Sigmoid colon (tissue), 7 donors: ENCODE measurements around the gene CLEC19A. TPM values are rescaled to one million over a fixed set of nuclear protein-coding genes. Genes with fewer than 3 reads are reported as not detected.
A peak's percentile ranks its signal among the peaks of the same experiment; 100 is the strongest.

ENCODE experiments used
- DNase-seq: peaks from one replicate; pipeline ENCODE4 v3.0.0-alpha.2; 2019
- H3K27ac ChIP-seq, 4 donors: fragments of 200-600 bp; sonication (generic); one replicate each; pipeline ENCODE4 v1.5.1; 2016 to 2019; ENCODE audit warnings: mild to moderate bottlenecking in 1 of 4
- H3K27me3 ChIP-seq, 3 donors: fragments of 200-600 bp; sonication (generic); one replicate each; pipeline ENCODE4 v1.5.1; 2019; ENCODE audit warnings: mild to moderate bottlenecking in 1 of 3
- H3K36me3 ChIP-seq, 4 donors: fragments of 200-600 bp; sonication (generic); one replicate each; pipeline ENCODE4 v1.5.1; 2016 to 2019
- H3K4me1 ChIP-seq, 4 donors: fragments of 200-600 bp; sonication (generic); one replicate each; pipeline ENCODE4 v1.5.1; 2017 to 2019
- H3K4me3 ChIP-seq, 4 donors: fragments of 200-600 bp; sonication (generic); one replicate each; pipeline ENCODE4 v1.5.1; 2017 to 2019; ENCODE audit warnings: mild to moderate bottlenecking in 2 of 4, moderate library complexity in 1 of 4
- H3K9me3 ChIP-seq, 4 donors: fragments of 200-600 bp in 3 of 4; sonication (generic) in 3 of 4; one replicate each; pipeline versions ENCODE4 v1.5.1 to v1.6.1; 2013 to 2019
- EP300 ChIP-seq, 4 donors: sonication (generic); formaldehyde crosslinking; IDR thresholded peaks; one replicate each; pipeline ENCODE4 v1.6.1; 2017; ENCODE audit warnings: antibody characterized with exemption in 4 of 4
- POLR2A ChIP-seq, 2 donors: fragments of 450-650 bp; IDR thresholded peaks; one replicate each; pipeline ENCODE4 v1.6.1; 2016; ENCODE audit warnings: antibody characterized with exemption in 2 of 2, mild to moderate bottlenecking in 2 of 2, moderate library complexity in 2 of 2
- POLR2AphosphoS5 ChIP-seq, 4 donors: sonication (generic); formaldehyde crosslinking; IDR thresholded peaks; one replicate each; pipeline ENCODE4 v1.6.1; 2017; ENCODE audit warnings: antibody characterized with exemption in 4 of 4
- WGBS, 2 donors: extraction: QIAGEN DNeasy Blood & Tissue Kit; methylation state at CpG; one replicate each; pipeline ENCODE4 v1.1.7; 2013; 5-methylcytosine and 5-hydroxymethylcytosine counted together
- intact Hi-C: fragments of 100-400 bp; cut with DNase I; formaldehyde crosslinking; loops from one replicate; pipeline ENCODE4 v1.15.1; 2023
- polyA plus RNA-seq, 3 donors: library from polyadenylated mRNA; stranded (reverse); fragments of 200-250 nt; gene quantifications; one replicate each; pipeline ENCODE4 v1.2.3, GENCODE V29; 2013
- total RNA-seq, 4 donors: library from RNA; depleted of rRNA; stranded (reverse); fragments of >200 nt; gene quantifications; one replicate each; pipeline ENCODE4 v1.1.0, GENCODE V29; 2016
- TF ChIP-seq, protein P1 (sequence below), 4 experiments: fragments of 450-650 bp in 3 of 4; fragments of 200-600 bp in 1 of 4; IDR thresholded peaks; one replicate each; pipeline ENCODE4 v1.5.1; 2016 to 2019; ENCODE audit warnings: antibody characterized with exemption in 4 of 4, mild to moderate bottlenecking in 3 of 4, moderate library complexity in 2 of 4
- donor health status: healthy with polysubstance abuse.
- donor health status: Bipolar disorder and iron deficiency.
- donor health status: healthy.

Gene CLEC19A
- total and polyA plus RNA-seq, 7 donors, result not detected

DNA sequence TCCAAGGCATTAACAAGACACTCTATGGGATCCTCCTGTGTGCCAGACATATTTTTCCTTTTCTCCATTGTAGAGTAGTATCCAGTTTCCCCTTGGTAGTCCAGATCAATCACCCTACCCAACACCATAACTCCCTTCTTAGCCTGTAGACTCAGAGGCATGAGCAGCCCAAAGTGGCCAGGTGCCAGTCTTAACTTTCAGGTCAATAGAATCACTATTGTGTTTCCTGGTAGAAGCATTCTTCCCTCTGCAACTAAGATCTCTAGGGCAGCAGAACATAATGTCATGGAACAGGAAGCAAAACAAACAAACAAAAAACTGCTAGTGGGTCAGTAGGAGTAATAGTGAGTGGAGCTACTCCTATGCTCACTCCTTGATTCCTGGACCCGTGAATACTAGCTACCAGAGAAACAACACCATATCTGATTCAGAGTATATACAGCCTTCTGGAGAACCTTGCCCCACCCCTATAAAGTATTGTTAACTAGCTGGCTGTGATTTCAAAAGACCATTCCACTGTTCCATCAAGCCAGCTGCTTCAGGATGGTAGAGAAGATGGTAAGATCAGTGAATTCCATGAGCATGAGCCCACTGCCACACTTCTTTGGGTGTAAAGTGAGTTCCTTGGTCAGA, 11.2 kb upstream of the CLEC19A start:
- TF ChIP-seq POLR2AphosphoS5 (IDR thresholded peaks at IDR 0.05) (no peak), EP300 (IDR thresholded peaks at IDR 0.05) (no peak)
- intact Hi-C loops, result no loop called here
- Histone ChIP-seq H3K27ac (no peak overlapping the region), H3K4me1 (no peaks in the 10 kb centered on the region), H3K27me3 (no peaks in the 10 kb centered on the region), H3K9me3 (no peaks in the 10 kb centered on the region), H3K4me3 (no peak overlapping the region), H3K36me3 (no peaks in the 10 kb centered on the region)
- no peak for DNase-seq
- WGBS, 2 donors, result 28 to 64% methylated on average over 1 of the region's 1 CpG

DNA sequence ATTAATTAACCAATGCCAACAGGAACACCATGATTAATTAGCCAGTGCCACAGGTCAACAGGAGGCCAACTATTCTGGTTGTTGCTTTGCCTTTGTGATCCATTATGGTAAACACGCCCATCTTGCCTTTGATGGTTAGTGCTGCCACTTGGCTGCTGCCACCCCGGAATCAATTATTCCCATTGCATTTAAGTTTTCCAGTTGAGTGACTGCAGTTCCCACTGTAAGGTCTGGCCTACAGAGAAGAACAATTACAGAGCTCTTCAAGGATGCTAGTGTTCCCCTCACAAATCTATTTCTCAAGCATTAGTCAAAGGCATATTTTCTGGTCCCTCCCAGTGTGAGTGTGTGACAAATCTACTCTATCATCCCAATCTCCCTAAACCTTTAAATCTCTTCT, 7.1 kb upstream of the CLEC19A start:
- 95 to 98% methylated on average over 2 of the region's 2 CpGs for WGBS, 2 donors
- Histone ChIP-seq H3K4me3 (no peak overlapping the region), H3K27me3 (no peaks in the 10 kb centered on the region), H3K36me3 (no peaks in the 10 kb centered on the region), H3K9me3 (no peaks in the 10 kb centered on the region), H3K4me1 (peaks cover 0 to 4% (median 0%) of the 10 kb centered on the region in 4 donors), H3K27ac (no peak overlapping the region)
- DNase-seq, result no peak
- TF ChIP-seq EP300 (IDR thresholded peaks at IDR 0.05) (no peak), POLR2A (IDR thresholded peaks at IDR 0.05) (no peak)
- TF ChIP-seq, protein P1, sequence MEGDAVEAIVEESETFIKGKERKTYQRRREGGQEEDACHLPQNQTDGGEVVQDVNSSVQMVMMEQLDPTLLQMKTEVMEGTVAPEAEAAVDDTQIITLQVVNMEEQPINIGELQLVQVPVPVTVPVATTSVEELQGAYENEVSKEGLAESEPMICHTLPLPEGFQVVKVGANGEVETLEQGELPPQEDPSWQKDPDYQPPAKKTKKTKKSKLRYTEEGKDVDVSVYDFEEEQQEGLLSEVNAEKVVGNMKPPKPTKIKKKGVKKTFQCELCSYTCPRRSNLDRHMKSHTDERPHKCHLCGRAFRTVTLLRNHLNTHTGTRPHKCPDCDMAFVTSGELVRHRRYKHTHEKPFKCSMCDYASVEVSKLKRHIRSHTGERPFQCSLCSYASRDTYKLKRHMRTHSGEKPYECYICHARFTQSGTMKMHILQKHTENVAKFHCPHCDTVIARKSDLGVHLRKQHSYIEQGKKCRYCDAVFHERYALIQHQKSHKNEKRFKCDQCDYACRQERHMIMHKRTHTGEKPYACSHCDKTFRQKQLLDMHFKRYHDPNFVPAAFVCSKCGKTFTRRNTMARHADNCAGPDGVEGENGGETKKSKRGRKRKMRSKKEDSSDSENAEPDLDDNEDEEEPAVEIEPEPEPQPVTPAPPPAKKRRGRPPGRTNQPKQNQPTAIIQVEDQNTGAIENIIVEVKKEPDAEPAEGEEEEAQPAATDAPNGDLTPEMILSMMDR (IDR thresholded peaks at IDR 0.05), result no peak
- intact Hi-C loops, result no loop called here

DNA sequence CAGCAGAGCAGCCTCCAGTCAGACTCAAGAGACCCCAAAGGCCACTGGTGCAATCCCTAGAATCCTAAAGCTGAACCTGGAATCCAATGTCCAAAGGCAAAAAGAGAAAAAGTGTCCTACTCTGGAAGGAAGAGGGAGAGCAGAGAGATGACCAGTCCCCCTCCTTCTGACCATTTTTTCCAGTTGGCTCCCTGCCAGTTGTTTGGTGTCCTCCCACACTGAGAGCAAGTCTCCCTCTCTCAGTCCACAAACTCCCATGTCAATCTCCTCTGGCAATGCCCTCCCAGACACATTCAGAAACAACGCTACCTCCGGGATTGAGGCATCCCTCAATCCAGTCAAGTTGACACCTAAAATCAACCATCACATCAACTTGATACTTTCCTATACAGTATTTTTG, 4.3 kb upstream of the CLEC19A start:
- H3K4me1 ChIP-seq, result peaks cover 0 to 11% (median 0%) of the 10 kb centered on the region in 4 donors
- 92 to 94% methylated on average over 2 of the region's 2 CpGs for WGBS, 2 donors
- H3K4me3 ChIP-seq, result no peak overlapping the region
- no peak overlapping the region for H3K27ac ChIP-seq
- intact Hi-C loops, result no loop called here
- no peak for TF ChIP-seq POLR2AphosphoS5 (IDR thresholded peaks at IDR 0.05)
- no peak for TF ChIP-seq POLR2A (IDR thresholded peaks at IDR 0.05)
- TF ChIP-seq, protein P1 (IDR thresholded peaks at IDR 0.05), result no peak
- no peak for TF ChIP-seq EP300 (IDR thresholded peaks at IDR 0.05)
- DNase-seq, result no peak
- H3K27me3 ChIP-seq, result no peaks in the 10 kb centered on the region
- no peaks in the 10 kb centered on the region for H3K9me3 ChIP-seq
- no peaks in the 10 kb centered on the region for H3K36me3 ChIP-seq

DNA sequence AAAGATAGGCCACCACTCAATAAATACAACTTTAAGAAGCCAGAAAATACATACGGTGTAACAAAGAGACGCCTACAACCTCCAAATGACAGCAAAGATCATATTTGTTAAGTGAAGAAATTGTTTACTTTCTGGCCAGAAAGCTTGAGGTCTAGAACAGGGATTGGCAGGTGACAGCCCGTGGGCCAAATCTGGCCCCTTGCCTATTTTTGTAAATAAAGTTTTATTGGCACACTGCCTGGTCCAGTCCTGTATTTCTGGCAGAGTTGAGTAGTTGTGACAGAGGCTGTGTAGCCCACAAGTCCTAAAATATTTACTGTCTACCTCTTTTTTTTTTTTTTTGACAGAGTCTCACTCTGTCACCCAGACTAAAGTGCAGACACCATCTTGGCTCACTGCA, 3.4 kb upstream of the CLEC19A start:
- Histone ChIP-seq H3K27ac (no peak overlapping the region), H3K36me3 (no peaks in the 10 kb centered on the region), H3K4me3 (no peak overlapping the region), H3K9me3 (no peaks in the 10 kb centered on the region), H3K27me3 (no peaks in the 10 kb centered on the region), H3K4me1 (peaks cover 0 to 11% (median 0%) of the 10 kb centered on the region in 4 donors)
- DNase-seq, result no peak
- intact Hi-C loops, result no loop called here
- WGBS, 2 donors, result 21 to 63% methylated on average over 3 of the region's 3 CpGs
- TF ChIP-seq POLR2A (IDR thresholded peaks at IDR 0.05) (no peak), POLR2AphosphoS5 (IDR thresholded peaks at IDR 0.05) (no peak), EP300 (IDR thresholded peaks at IDR 0.05) (no peak)
- TF ChIP-seq, protein P1 (IDR thresholded peaks at IDR 0.05), result no peak

DNA sequence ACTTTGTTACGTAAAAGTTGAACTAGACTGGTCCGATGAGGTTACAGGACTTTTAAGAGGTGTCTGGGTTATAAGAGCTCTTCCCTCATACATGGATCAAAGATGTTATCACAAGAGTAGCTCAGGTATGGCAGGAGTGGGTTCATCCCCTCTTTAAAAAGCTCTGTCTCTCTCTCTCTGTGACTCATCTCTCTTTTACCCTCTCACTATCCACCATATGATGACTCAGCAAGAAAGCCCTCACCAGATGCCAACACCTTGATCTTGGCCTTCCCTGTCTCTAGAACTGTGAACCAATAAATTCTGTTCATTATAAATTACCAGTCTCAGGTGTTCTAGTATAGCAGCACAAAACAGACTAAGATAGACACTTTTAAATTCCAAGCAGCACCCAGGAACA, 1.9 kb upstream of the CLEC19A start:
- Histone ChIP-seq H3K27me3 (no peaks in the 10 kb centered on the region), H3K4me3 (no peak overlapping the region), H3K4me1 (peaks cover 0 to 11% (median 0%) of the 10 kb centered on the region in 4 donors), H3K36me3 (no peaks in the 10 kb centered on the region), H3K27ac (peak overlapping the region in 2 of 4 donors; percentile 17 to 34), H3K9me3 (no peaks in the 10 kb centered on the region)
- 88 to 91% methylated on average over 2 of the region's 2 CpGs for WGBS, 2 donors
- DNase-seq, result no peak
- intact Hi-C loops, result no loop called here
- TF ChIP-seq POLR2AphosphoS5 (IDR thresholded peaks at IDR 0.05) (no peak), EP300 (IDR thresholded peaks at IDR 0.05) (no peak), POLR2A (IDR thresholded peaks at IDR 0.05) (no peak)
- TF ChIP-seq, protein P1 (IDR thresholded peaks at IDR 0.05), result no peak
